ENCODE data around the gene DHCR24. TPM values are rescaled to one million over a fixed set of nuclear protein-coding genes. Genes with fewer than 3 reads are reported as not detected.

The DHCR24 gene
- total and polyA plus RNA-seq, 2 of the 13 experiments (the other 11 are each of a cell fraction or from before 2014, with no cell fraction given) = 374 to 448 TPM

DNA sequence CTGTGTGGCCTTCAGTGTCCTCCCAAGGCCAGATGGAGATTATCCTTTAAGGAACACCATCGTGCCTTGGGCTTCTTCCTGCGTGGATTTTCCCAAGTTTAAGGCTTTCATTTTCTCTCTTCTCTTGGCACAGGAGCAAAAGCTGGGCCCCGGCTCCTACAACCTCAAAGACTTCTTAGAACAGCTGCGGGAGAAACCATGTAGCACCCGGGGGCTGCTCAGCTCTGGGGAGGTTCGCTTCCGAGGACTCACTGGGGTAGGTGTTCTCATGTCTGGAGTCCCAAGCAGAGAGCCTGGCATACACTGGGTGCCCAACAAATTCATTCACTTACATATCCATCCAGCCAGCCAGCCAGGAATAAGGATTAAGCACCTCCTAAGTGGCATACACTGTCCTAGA, 79.2 kb downstream of the DHCR24 start (continued):
- TF ChIP-seq, protein P1, sequence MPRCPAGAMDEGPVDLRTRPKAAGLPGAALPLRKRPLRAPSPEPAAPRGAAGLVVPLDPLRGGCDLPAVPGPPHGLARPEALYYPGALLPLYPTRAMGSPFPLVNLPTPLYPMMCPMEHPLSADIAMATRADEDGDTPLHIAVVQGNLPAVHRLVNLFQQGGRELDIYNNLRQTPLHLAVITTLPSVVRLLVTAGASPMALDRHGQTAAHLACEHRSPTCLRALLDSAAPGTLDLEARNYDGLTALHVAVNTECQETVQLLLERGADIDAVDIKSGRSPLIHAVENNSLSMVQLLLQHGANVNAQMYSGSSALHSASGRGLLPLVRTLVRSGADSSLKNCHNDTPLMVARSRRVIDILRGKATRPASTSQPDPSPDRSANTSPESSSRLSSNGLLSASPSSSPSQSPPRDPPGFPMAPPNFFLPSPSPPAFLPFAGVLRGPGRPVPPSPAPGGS (CRISPR knock-in tag; IDR thresholded peaks at IDR 0.05) = no peak

DNA sequence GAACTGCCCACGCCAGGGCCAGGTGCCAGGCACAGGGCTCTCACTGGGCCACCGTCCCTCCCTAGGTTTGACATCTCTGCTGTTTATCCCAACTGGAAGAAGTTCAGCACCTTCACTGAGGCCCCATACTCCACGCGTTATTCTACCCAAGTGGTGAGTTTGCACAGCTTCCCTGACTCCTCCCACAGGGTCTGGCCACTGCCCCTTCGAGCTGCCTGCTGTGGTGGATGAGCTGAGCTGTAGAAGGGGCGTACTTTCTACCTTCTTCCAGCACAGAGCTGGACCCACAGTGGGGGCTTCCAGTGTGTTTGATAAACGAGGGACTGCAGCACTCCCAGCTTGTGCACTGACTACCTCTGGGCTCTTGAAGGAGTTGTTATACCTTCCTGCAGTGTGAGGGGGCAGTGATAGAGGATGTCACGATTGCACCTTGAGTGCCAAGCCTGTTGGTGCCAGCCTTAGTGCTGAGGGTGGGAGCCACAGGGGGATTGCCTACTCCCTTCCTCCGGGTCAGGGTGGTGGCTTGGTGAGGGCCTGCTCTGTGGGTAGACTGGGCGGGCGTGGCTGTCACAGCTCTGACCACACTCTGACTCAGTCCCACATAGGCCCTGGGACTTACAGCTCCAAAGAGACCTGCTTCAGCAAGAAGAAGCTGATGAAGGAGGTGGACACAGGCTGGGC, 79.9 kb downstream of the DHCR24 start:
- intact Hi-C loops (cut with micrococcal nuclease; ENCODE audit: unreplicated experiment) = no loop called here
- 15% methylated on average over 6 of the region's 11 CpGs for WGBS (ENCODE audit: low lambda C conversion rate)
- Histone ChIP-seq H3K36me3 (replicated peaks in 1 of 2; ENCODE audit: control insufficient read depth in 1 of 2, insufficient read depth in 2 of 2, low read length in 2 of 2) (no peaks in the 10 kb centered on the region), H3K9ac (ENCODE audit: insufficient read depth, low read depth, low read length) (no peak overlapping the region), H3K9me3 (ENCODE audit: low read length) (no peaks in the 10 kb centered on the region), H3K79me2 (ENCODE audit: insufficient read depth, low read length) (no peaks in the 10 kb centered on the region), H3K4me3 (replicated peaks in 1 of 3; ENCODE audit: insufficient read depth in 1 of 3, low read depth in 2 of 3, low read length in 3 of 3) (no peak overlapping the region), H3K4me2 (ENCODE audit: low read depth, low read length) (no peak overlapping the region), H3K27me3 (ENCODE audit: control insufficient read depth in 1 of 2, insufficient read depth in 2 of 2, low read length in 2 of 2) (peaks cover 0 to 4% of the 10 kb centered on the region in 2 experiments; a peak in 2 of 5 replicates), H3K27ac (ENCODE audit: extremely low read length, insufficient read depth, low read length) (no peak overlapping the region), H2AFZ (ENCODE audit: low read length) (no peak overlapping the region), H3K4me1 (ENCODE audit: insufficient read depth, low read length) (peaks cover 45% of the 10 kb centered on the region), H4K20me1 (ENCODE audit: insufficient read depth, low read length) (no peaks in the 10 kb centered on the region)
- no TSS peak for BruUV-seq (replicated peaks)
- in situ Hi-C loops (cut with HindIII; ENCODE audit: extremely low pct_ligation_motif_present, low pct_unique_long_range_greater_than_20kb) = no loop called here
- FAIRE-seq (no peak), DNase-seq (ENCODE audit: low spot score) (no peak), ATAC-seq (no peak)
- ChIA-PET POLR2A (no interaction called here), CTCF (ENCODE audit: low intra/inter-chr PET ratio, low total read pairs) (no interaction called here)
- TF ChIP-seq MEIS1 (CRISPR knock-in tag; IDR thresholded peaks at IDR 0.05; ENCODE audit: borderline replicate concordance) (no peak), ZSCAN30 (CRISPR knock-in tag; IDR thresholded peaks at IDR 0.05) (no peak), ATAD3A (CRISPR knock-in tag; IDR thresholded peaks at IDR 0.05) (no peak), ZNF782 (CRISPR knock-in tag; IDR thresholded peaks at IDR 0.05; ENCODE audit: borderline replicate concordance) (no peak), ZNF883 (CRISPR knock-in tag; IDR thresholded peaks at IDR 0.05; ENCODE audit: not compliant biosample characterization) (no peak), NCOA1 (CRISPR knock-in tag; IDR thresholded peaks at IDR 0.05) (no peak), ZNF10 (CRISPR knock-in tag; IDR thresholded peaks at IDR 0.05; ENCODE audit: borderline replicate concordance, low read depth) (no peak), ZNF660 (CRISPR knock-in tag; IDR thresholded peaks at IDR 0.05; ENCODE audit: borderline replicate concordance, low read depth) (no peak)
- TF ChIP-seq, protein P2, sequence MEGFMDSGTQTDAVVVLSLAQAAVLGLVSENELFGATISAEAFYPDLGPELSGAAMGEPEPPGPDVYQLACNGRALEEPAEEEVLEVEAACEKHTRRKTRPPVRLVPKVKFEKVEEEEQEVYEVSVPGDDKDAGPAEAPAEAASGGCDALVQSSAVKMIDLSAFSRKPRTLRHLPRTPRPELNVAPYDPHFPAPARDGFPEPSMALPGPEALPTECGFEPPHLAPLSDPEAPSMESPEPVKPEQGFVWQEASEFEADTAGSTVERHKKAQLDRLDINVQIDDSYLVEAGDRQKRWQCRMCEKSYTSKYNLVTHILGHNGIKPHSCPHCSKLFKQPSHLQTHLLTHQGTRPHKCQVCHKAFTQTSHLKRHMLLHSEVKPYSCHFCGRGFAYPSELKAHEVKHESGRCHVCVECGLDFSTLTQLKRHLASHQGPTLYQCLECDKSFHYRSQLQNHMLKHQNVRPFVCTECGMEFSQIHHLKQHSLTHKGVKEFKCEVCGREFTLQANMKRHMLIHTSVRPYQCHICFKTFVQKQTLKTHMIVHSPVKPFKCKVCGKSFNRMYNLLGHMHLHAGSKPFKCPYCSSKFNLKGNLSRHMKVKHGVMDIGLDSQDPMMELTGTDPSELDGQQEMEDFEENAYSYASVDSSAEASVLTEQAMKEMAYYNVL (CRISPR knock-in tag; IDR thresholded peaks at IDR 0.05; ENCODE audit: borderline replicate concordance) = no peak

Data from HepG2 (cell line).